Hepatic stellate cell (primary cell): ENCODE data around the gene STAT1.
"Not testable (repeated sequence)": the region's sequence is repeated elsewhere in the genome, so short reads cannot be mapped to it uniquely, and the experiment has no call there.

ENCODE experiments used
- DNase-seq: peaks from one replicate; pipeline ENCODE4 v3.0.0; 2011; ENCODE audit warnings: low spot score

The STAT1 gene

DNA sequence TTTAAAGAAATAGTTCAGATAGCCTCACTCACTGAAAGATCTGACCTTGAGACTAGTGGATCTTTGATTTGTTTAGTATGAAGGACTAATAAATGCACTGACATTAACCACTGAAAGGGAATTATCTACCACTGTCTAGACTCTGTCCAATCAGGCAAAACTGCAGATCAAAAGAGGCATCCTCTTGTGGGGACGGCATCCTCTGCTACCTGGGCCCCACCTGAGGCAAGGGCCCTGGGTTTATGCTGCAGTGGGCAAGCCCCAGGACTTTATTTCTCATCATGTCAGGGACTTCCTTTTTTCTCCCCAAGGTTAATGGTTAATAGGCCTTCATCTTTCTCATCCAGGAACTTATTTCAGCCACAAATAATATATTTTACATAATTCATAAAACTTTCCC, 32.2 kb downstream of the STAT1 start:
- no peak for DNase-seq

DNA sequence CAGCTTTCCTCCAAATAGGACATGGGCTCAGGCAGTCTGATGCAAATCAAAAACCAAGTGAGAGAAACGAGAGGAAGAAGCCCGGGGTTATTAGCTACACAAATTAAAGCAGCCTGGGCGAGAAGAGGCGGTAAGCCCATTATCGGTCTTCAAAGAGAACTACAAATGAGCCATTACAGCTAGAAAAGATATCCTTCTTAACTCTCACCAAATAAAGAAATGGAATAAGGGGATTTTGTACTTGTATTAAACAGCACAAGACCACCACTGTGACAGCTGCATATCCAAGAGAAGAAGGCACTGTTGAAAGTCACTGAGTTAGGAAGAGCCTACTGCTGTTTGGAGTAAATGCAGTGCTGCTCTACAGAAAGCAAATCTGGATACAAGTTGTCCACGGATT, 32.6 kb downstream of the STAT1 start:
- no peak for DNase-seq

DNA sequence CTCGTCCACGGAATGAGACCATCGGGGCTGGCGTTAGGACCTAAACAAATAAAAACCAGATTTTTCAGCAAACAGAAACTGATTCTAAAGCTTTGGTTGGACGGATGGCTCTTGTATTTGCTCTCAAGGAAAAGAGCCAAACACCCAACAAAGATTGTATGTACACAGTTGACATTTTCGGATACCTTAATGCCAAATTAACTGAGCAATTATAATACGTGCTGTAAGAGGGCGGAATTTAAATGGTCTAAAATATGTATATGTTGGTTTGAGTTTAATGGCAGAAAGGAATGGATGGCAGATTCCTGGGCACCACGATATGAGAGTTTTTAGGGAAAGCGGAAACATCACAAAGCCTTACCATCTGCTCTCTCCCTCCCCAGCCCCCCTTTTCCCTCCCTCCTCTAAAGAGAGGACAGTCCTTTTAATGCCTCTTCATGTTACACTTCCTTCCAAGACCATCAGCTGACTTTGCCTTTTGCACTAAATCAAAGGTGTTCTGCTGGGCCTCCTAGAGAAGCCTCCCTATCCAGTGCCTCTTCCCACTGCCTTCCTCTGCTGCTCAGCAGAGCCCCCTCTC, 33.3 kb downstream of the STAT1 start:
- no peak for DNase-seq

DNA sequence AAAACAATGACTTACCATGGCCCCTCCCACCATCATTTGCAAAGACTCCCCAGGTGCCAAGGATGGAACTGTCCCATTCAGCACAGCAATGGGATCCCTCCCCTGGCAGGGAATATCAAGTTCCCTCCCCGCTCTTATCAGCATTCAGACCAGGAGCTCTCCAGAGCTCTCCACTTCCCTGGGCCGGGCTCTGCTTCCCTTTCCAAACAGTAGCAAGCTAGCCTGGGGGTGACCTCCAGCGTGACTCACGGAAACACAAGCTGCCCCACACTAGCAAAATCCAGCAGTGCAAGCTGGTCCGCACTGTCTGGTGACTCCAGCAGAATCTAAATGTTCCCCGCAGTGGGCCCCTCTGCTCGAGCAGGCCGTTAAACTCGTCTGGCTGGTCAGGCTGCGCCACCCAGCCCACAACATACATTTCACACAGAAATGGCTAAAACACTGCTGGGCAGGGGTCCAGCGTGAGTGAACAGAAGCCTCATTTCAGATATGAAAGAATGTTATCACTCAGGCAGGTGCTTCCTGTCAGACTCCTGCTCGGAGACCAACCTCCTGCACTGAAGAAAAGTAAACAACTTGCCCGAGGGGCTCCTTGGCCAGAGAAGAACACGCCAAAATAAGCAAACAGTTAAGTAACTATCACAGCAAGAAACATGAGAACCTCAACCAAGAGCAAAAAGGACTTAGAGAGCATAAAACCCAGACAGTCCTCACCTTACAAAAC, 33.9 kb downstream of the STAT1 start:
- DNase-seq, result no peak

DNA sequence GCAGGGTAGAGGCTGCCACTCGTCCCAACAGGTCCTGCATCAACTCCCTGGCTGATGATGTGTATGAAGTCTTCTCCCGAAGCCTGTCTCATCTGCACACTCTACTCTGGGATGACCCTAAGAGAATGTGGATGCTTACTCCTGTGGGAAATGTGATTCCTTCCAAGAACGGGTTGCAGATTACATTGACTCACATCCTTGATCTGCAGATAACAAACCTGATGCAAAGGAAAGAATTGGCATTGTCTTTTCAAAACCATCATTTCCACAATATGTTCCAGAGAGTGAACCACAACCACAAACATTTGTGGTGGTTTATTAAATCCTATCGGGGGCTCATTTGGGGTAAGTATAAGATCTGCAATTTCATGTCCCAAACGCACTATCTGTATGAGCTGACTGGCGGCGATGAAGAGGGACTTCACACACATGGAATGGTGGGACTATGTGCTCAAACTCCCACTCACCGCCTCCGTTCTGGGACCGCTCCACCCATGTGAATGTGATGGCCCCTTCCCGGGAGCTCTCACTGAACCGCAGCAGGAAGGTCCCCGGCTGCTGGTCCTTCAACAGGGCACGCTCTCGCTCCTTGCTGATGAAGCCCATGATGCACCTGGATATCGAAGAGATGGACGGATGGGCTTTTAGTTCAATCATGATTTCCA, 35.5 kb downstream of the STAT1 start:
- DNase-seq, result no peak

DNA sequence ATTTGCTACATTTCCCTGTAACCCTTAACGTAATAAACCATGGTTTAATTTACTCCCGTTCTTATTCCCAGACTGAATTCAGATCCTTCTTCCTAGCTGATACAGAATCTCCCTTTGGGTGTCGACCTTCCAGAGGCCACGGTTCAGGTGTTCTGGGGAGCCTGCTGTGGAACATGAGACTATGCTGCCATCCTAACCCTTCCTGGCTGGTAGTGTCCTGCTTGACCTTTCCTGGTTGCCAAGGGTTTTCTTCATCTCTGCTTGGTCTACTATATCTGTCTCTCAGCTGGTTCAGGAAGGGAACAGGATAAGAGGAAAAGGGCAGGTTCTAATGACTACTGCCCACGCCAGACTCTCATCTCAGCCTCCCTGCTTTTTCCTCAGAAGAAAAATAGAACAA, 36.5 kb downstream of the STAT1 start:
- no peak for DNase-seq

DNA sequence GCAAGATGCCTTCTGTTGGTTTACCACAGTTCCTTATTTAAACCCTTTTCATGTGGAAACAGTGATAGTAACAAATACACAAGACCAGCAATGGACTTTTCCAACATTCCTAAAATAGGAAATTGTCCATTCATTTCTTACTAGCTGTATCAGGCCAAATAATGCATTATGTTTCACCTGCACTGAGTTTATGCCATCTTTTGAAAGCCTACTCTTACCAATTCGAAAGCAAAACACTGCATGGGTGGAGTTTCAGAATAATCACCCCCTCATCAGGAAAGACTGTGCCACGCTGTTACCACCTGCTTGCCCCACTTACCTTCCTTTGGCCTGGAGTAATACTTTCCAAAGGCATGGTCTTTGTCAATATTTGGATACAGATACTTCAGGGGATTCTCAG, 37.5 kb downstream of the STAT1 start:
- DNase-seq, result no peak

DNA sequence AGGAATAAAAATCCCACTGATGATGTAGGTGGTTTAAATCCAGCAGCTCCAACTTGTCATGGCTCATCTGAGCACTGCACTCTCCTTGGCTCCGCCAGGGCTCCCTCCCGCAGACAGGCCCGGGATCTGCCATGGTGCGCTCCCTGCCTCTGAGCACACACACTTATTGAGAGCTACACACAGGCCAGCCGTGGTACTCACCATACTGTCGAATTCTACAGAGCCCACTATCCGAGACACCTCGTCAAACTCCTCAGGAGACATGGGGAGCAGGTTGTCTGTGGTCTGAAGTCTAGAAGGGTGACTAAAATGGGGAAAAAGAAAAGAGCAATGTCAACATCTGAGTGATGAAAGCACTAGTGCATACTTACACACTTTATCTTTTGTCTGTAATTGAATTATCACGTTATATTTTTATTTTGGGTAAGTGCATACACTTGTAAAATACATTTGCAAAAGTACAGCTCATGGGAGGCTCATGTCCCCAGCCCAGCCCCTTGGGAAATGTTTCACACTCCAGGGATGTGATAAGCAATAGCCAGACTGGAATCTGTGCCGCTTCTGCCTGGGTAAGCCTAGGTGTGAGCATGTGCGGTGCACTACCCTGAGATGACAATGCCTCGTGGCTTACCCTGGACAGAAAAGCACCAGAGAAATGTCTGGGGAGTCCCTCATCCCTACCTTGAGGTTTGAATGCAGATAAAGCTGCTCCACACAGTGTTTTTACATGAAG, 39.2 kb downstream of the STAT1 start:
- no peak for DNase-seq

DNA sequence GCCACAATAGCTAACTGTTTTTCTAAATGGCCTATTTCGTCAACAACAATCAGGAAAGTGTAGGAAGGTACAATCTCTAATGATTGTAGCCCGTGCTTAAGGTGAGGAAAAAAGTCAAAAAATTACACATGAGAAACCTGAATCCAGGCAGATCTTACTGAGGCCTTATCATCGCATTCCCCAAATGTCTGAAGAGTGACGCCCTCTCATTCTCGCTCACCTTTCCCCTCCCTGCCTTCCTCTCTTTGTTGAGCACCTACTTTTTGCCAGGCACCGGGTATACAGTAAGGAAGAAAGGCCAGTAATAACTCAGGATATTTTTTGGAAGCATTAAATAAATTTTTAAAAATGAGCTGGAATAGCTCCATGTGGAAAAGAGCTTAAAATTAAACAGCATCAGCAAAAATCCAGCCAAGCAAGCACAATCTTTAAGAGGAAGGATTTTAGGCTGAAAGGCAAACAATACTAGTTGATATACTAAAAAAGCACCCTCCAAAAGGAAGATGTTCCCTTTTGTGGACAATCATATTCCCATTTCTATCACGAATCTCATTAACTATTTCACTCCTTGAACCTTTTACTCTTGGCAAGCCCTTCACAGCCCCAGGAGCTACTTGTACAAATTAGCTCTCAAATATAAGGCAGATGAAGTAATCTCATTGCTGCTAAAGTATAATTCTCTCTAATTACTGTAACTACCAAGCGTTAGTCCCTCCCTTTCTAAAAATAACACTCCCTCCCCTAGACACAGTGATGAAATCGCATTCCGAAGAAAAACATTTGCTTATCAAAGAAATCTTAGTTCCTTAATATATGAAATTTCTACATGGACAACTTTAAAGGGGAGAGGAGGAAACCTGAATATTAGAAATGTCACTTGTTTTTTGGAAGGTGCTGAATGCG, 40.0 kb downstream of the STAT1 start:
- no peak for DNase-seq

DNA sequence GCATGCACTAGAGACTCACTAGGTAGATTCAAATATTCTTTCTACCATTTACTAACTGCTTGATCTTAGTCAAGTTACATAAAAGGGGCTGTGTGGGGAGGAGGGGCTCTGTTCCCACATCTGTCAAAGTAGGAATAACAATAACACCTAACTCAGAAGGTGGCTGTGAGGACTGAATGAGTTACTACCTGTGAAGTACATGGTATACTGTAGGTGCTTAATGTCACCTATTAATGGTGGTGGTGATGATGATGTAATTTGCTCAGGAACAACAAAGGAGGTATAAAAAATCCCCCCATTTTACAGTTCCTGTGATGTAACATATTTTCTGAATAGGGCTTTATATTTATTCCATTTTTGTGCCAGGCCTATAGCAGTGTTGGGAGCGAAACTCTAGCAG, 40.7 kb downstream of the STAT1 start:
- no peak for DNase-seq

DNA sequence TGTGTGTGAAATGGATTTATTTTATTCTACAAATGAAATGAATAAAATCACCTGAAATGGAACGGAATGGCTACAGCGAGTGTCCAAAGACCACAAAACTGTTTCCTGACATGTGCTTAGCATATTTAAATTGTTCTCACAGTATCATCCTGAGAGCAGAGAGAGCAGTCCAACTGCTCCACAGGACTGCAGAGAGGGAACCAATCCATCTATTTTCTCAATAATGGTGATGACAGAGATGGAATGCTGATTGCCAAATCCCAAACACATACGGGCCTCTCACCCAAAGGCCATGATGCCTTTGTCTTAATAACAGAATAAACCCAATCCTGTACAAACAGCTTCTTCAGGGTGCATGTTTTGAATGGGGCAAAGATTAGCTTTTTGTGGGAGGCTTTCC, 41.1 kb downstream of the STAT1 start:
- no peak for DNase-seq

DNA sequence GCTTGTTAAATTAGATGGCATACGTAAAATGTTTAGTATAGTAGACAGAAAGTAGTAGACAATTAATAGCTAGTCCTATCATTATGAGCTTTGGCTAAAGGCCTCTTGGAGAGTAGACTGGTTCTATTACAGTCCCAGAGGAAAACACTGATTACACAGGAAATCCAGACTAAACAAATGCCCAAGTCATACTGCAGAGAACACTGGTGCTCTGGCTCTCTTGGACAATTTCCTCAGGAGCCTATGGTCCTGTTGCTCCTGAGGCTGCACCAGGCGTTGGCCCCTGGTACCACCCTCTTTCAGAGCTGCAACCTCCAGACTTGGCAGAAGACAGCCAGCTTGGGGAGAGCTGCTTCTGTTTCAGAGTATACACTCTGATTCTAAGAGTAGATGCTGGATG, 41.8 kb downstream of the STAT1 start:
- no peak for DNase-seq

DNA sequence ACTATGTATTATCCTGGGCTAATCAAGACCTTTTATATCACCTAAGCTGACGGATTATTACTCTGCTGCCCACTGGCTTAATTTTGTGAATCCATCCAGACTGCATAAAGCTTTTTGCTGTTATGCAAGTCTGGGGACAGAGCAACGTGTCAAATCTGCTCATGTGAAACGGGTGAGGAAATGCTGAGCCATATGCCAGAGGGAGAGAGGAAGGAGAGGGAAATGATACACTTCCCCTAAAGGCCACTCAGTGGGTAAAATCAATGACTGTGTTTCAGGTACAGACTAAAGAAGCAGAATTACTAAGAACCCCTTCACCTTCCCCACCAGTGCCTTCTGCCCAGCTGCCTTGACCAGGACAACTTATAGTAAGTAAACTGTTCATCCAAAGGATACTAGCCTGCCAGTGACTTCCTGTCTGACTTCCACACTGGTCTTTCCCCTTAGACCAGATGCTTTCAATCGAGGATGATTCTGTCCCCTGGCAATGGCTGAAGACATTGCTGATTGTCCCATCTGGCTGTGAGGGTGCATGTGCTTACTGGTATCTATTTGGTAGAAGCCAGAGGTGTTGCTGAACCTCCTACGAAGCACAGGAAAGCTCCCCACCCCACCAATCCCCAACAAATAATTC, 43.0 kb downstream of the STAT1 start:
- no peak for DNase-seq

DNA sequence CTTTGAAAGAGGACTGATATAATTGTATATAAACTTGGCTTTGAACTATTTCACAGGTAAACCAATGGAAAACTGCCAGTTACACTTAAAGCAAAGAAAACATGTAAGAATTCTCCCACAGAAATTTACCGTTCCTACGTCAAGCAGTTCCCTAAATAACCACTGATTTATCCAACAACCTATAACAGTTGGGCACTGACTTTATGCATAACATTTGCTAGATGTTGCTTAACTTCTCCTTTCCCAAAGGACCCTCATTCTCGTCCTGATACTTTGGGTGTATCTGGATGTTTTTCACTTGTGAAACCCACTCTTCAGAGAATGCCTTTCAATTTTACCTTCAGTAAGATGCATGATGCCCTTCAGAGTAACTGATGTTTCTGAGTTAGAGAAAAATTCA, 43.8 kb downstream of the STAT1 start:
- no peak for DNase-seq

DNA sequence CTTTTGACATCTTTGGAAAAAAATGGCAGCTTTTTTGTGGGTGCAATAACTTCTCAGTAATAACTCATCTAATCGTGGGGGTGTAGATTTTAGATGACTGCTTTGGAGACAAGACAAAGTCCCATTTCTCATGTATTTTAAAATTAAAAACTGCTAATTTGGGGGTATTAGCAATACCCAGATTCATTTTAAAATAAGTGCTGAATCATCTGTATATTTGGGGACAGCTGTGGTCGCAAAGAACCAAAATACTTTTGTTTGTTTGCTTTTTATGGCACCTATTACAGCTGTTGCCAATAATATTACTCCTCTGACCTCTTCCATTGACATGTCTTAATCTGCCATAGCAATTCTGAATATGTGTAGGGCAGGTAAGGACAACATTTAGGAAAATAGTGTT, 45.4 kb downstream of the STAT1 start:
- DNase-seq, result no peak

DNA sequence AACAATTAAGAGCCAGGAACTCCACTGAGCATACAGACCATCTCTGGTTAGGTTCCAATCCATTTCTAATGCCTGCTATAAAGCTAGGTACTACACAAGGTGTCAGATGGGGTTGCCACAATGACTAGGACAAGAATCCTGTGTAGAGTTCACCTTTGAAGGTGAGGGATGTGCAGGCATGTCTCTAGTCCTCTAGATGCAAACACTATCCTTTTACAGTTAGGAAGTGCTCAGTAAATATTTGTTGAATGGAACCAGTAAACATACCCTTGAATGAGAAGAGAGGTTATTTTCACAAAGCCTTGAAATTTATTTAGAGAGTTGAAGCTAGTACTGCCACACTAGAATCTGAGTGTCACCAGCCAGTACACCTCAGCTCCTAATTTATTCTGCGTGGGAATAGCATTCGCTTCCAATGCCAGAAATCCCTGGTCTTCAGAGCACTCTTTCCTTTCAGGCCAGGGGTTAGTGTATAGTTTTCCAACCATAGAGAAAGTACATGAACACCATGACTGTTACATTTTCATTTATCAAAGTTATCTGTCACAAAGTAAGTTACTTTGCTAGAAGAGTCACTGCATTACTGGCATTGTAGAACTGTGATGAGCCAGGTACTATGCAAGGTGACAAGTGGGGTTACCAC, 48.3 kb downstream of the STAT1 start:
- no peak for DNase-seq

DNA sequence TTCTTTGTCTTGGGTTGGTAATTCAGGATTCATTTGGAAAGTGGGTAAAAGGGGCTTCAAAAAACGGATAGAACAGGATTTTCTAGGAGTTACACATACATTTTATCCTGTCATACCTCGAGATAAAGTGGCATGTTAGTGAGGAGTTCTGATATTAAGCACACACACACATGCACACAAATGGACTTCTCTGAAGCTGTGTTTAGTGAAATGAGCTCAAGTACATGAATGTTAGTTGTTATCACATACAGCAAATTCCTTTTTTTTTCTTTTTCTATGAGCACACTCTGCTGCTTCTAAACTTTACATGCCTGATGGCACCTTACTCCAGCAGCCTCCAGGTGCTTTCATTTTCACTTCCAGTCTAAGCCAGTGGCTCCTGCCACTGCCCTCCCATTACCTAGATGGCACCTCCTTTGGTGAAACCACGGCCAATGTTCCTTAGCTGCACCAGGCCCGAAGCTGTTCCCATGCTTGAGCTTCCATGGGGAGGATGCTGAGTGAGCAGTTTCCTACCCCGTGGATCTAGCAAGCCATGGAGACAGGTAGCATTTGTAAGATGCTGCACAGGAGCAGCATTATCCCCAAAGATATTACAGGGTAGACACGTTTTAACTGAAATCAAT, 49.7 kb downstream of the STAT1 start:
- no peak for DNase-seq

DNA sequence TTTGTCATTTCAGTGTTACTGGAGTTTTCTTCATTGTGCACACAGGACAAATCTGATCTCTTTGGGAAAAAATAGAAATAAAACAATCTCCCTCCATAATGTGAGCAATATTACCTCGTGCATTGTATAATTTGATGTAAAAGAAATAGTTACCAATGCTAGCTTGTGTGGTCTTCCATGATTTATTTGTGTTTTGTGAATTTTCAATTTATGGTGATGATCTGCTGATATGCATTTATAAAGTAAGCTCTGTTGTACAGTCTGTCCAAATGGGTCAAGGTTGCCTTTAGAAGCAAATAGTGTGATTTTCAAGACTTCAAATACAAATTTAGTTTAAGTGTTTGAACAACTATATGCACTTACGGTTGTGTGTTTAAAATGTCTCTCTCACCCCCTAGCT, 50.9 kb downstream of the STAT1 start:
- no peak for DNase-seq

DNA sequence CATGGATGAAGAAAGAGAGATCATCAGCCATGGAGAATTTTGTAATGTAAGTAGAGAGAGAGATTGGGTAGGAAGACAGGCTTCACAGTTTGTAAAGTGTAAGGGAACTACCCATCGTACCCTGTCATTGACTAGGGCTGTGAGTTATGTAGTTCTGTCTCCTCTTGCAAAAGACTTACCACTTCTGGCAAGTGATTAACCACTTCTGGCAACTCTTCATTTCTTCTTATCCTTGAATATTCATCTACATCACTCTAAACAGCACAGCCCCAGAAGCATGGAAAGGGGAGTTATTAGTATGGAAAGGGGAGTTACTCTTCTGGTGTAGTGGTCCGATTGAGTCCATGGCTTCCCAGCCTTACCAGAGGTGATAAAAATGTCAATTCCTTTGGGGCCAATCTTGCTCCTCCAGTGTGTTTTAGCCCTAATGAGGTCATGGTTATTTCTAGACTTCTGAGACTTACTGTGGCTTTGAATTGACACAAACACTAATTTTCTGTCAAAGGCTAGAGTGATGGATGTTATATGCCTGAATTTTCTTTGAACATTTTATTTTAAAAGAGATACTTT, 52.0 kb downstream of the STAT1 start:
- no peak for DNase-seq

DNA sequence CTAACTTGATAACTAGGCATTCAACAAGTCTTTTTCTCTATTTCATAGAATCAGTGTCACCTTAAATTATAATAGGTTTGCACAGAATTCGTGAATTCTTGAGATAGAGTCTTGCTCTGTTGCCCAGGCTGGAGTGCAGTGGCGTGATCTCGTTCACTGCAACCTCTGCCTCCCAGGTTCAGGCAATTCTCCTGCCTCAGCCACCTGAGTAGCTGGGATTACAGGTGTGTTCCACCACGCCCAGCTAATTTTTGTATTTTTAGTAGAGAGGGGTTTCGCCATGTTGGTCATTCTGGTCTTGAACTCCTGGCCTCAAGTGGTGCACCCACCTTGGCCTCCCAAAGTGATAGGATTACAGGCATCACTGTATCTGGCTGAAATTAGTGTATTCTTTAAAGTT, 52.9 kb downstream of the STAT1 start:
- not testable (repeated sequence) for DNase-seq
